Thyroid gland (tissue), 4 donors: ENCODE data around the gene CAMKMT. TPM values are rescaled to one million over a fixed set of nuclear protein-coding genes. Genes with fewer than 3 reads are reported as not detected.

Experiments
- DNase-seq, 2 donors: peaks; one replicate each; pipeline ENCODE4 v3.0.0-alpha.2; 2019
- H3K27ac ChIP-seq, 3 donors: fragments of 200-600 bp; sonication (generic); 1 replicate in 2 of 3; 2 replicates in 1 of 3; pipeline ENCODE4 v1.5.1; 2016 to 2019; ENCODE audit warnings: mild to moderate bottlenecking in 1 of 3, moderate library complexity in 1 of 3
- H3K27me3 ChIP-seq: fragments of 200-600 bp; sonication (generic); one replicate; pipeline ENCODE4 v1.5.1; 2019
- H3K36me3 ChIP-seq, 2 donors: fragments of 200-600 bp; sonication (generic); one replicate each; pipeline ENCODE4 v1.5.1; 2016 to 2019
- H3K4me1 ChIP-seq, 2 donors: fragments of 200-600 bp; sonication (generic); one replicate each; pipeline ENCODE4 v1.5.1; 2017 to 2019
- H3K4me3 ChIP-seq, 3 donors: fragments of 200-600 bp; sonication (generic); replicated peaks in 1 of 3; 1 replicate in 2 of 3; 2 replicates in 1 of 3; pipeline ENCODE4 v1.5.1; 2016; ENCODE audit warnings: mild to moderate bottlenecking in 1 of 3
- H3K9me3 ChIP-seq: fragments of 200-600 bp; sonication (generic); one replicate; pipeline ENCODE4 v1.5.1; 2017
- CTCF ChIP-seq, 6 experiments: fragments of 200-600 bp in 3 of 6; fragments of 450-650 bp in 3 of 6; sonication (generic) in 3 of 6; IDR thresholded peaks; one replicate each; pipeline ENCODE4 v1.5.1; 2016 to 2019; ENCODE audit warnings: antibody characterized with exemption in 6 of 6, mild to moderate bottlenecking in 2 of 6, inconsistent platforms in 1 of 6, moderate library complexity in 1 of 6
- POLR2A ChIP-seq, 2 donors: fragments of 450-650 bp; IDR thresholded peaks; one replicate each; pipeline ENCODE4 v1.6.1; 2017; ENCODE audit warnings: antibody characterized with exemption in 2 of 2, mild to moderate bottlenecking in 2 of 2, moderate library complexity in 1 of 2
- WGBS, 2 donors: methylation state at CpG; one replicate each; pipeline ENCODE4 v1.1.5; 2017; 5-methylcytosine and 5-hydroxymethylcytosine counted together
- intact Hi-C: fragments of 100-400 bp; cut with DNase I; formaldehyde crosslinking; loops from one replicate; pipeline ENCODE4 v1.15.1; 2023
- total RNA-seq, 4 donors: library from RNA; depleted of rRNA; stranded (reverse); fragments of >200 nt; gene quantifications; one replicate each; pipeline ENCODE4 v1.2.3, GENCODE V29; 2016

The CAMKMT gene
- total RNA-seq, 4 donors from 2014 or later = 13.5 to 23.7 (median 17.2) TPM

GRCh38 chr2:44787663-44788062 lies 425.9 kb downstream of the CAMKMT start:
- no peak for DNase-seq
- H3K36me3 ChIP-seq = no peaks in the 10 kb centered on the region

GRCh38 chr2:44789446-44789845 lies 427.7 kb downstream of the CAMKMT start:
- intact Hi-C loops = no loop called here
- H3K9me3 ChIP-seq = no peaks in the 10 kb centered on the region
- no peaks in the 10 kb centered on the region for H3K36me3 ChIP-seq
- TF ChIP-seq POLR2A (IDR thresholded peaks at IDR 0.05) (no peak), CTCF (IDR thresholded peaks at IDR 0.05) (no peak)
- H3K27ac ChIP-seq = no peak overlapping the region
- no peak overlapping the region for H3K4me3 ChIP-seq
- no peaks in the 10 kb centered on the region for H3K4me1 ChIP-seq
- DNase-seq = no peak
- H3K27me3 ChIP-seq = no peaks in the 10 kb centered on the region
- WGBS, 2 donors = 64 to 74% methylated on average over 5 of the region's 5 CpGs

More at GRCh38 chr2:44787663-44788062, 425.9 kb downstream of the CAMKMT start:
- intact Hi-C loops = no loop called here
- Histone ChIP-seq H3K9me3 (no peaks in the 10 kb centered on the region), H3K4me3 (no peak overlapping the region), H3K27me3 (no peaks in the 10 kb centered on the region), H3K27ac (no peak overlapping the region), H3K4me1 (no peaks in the 10 kb centered on the region)
- no peak for TF ChIP-seq CTCF (IDR thresholded peaks at IDR 0.05)
- no peak for TF ChIP-seq POLR2A (IDR thresholded peaks at IDR 0.05)
- WGBS, 2 donors = 88 to 89% methylated on average over 6 of the region's 6 CpGs

GRCh38 chr2:44789971-44790721 lies 428.4 kb downstream of the CAMKMT start:
- intact Hi-C loops = no loop called here
- TF ChIP-seq POLR2A (IDR thresholded peaks at IDR 0.05) = no peak
- TF ChIP-seq CTCF (IDR thresholded peaks at IDR 0.05) = no peak

GRCh38 chr2:44793322-44793870 lies 431.6 kb downstream of the CAMKMT start:
- no peak for DNase-seq
- Histone ChIP-seq H3K27ac (no peak overlapping the region), H3K4me1 (no peaks in the 10 kb centered on the region), H3K4me3 (no peak overlapping the region), H3K27me3 (no peaks in the 10 kb centered on the region), H3K36me3 (no peaks in the 10 kb centered on the region), H3K9me3 (no peaks in the 10 kb centered on the region)
- intact Hi-C loops = no loop called here
- TF ChIP-seq POLR2A (IDR thresholded peaks at IDR 0.05) (no peak), CTCF (IDR thresholded peaks at IDR 0.05) (no peak)

More at GRCh38 chr2:44789971-44790721, 428.4 kb downstream of the CAMKMT start:
- H3K9me3 ChIP-seq = no peaks in the 10 kb centered on the region
- DNase-seq = no peak
- no peaks in the 10 kb centered on the region for H3K4me1 ChIP-seq
- WGBS, 2 donors = 66 to 77% methylated on average over 7 of the region's 7 CpGs
- no peaks in the 10 kb centered on the region for H3K27me3 ChIP-seq
- H3K4me3 ChIP-seq = no peak overlapping the region
- H3K36me3 ChIP-seq = no peaks in the 10 kb centered on the region
- H3K27ac ChIP-seq = no peak overlapping the region

GRCh38 chr2:44796771-44797170 lies 435.0 kb downstream of the CAMKMT start:
- H3K4me3 ChIP-seq = no peak overlapping the region

More at GRCh38 chr2:44796771-44797170, 435.0 kb downstream of the CAMKMT start:
- peaks cover 4% of the 10 kb centered on the region for H3K27me3 ChIP-seq
- H3K9me3 ChIP-seq = no peaks in the 10 kb centered on the region
- TF ChIP-seq CTCF (IDR thresholded peaks at IDR 0.05) = no peak
- no peak for TF ChIP-seq POLR2A (IDR thresholded peaks at IDR 0.05)
- no peaks in the 10 kb centered on the region for H3K36me3 ChIP-seq
- no peak for DNase-seq
- no peak overlapping the region for H3K27ac ChIP-seq
- intact Hi-C loops = no loop called here
- peaks cover 1 to 5% of the 10 kb centered on the region in 2 donors for H3K4me1 ChIP-seq
- WGBS, 2 donors = 72 to 78% methylated on average over 4 of the region's 4 CpGs
